HG02571 (cell line): ENCODE data around the gene GHRH.
A peak's percentile ranks its signal among the peaks of the same experiment; 100 is the strongest.

Experiments used
- ATAC-seq: cut with Tn5 transposase; IDR thresholded peaks from one replicate; pipeline ENCODE4 v1.9.1; 2021; ENCODE audit warnings: mild to moderate bottlenecking, moderate library complexity; ENCODE audit not compliant: unreplicated experiment

Gene GHRH

DNA sequence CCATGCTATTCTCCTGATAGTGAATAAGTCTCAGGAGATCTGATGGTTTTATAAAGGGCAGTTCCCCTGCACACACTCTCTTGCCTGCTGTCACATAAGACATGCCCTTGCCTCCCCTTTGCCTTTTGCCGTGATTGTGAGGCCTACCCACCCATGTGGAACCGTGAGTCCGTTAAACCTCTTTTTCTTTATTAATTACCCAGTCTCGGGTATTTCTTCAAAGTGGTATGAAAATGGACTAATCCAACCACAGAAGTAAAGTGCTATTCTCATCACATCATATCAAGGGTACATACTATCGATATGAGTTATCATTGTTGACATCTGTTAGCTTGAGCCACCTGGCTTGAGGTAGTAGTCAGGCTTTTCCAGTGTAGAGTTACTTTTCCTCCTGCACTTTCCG, 30.1 kb upstream of the GHRH start:
- no peak for ATAC-seq

- no peak for ATAC-seq
Observed at GRCh38 chr20:37290158-37290810, 28.7 kb upstream of the GHRH start.

- ATAC-seq = no peak
Observed at GRCh38 chr20:37288091-37288490, 26.5 kb upstream of the GHRH start.

DNA sequence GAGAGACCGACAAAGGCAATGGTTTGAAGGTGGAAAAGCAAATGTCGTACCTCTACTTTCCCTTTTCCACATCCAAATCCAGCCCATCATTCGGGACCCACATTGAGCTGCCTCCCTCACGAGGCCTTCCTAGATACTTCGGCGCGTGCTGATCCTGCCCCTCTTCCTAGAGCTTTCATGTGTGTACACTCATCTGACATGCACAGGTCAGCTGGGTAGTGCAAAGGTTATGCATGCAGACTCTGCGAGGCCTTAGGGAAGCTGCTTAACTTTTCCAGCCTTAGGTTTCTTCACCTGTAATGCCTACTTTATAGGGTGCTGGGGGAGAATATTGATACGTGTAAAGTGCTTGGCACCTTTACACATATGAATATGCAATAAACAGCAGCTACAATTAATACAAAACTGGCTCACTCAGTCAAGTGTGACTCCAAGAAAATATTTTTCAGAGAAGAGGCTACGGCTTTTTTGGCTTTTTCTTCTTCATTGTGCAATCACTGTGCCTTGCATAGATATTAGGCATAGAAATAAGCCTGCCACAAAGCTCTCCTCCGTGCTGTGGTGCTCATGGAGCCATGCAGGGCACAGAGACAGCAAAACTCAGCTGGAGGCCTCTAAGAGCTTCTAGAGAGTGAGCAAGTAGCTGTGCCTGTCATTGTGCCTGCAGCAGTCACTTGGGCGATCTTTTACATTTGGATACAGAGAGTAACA, 24.2 kb upstream of the GHRH start:
- no peak for ATAC-seq

DNA sequence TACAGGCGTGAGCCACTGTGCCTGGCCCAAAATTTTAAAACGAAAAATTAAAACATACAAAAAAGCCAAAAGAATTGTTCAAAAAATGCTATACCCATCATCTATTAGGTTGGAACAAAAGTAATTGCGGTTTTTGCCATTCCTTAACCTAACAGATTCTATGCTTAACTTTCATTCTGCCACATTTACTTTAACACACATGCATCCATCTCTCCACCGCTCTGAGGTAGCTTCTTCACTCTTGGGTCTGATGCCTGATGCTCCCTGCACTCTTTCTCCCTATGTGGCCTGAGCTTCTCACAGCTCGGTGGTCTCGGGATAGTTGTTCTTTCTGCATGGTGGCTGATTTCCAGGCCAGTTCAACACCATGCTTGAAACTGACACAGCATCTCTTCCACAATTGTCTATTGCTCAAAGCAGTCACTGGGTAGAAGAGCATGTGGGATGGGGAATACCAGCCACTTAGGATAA, 23.1 kb upstream of the GHRH start:
- no peak for ATAC-seq

DNA sequence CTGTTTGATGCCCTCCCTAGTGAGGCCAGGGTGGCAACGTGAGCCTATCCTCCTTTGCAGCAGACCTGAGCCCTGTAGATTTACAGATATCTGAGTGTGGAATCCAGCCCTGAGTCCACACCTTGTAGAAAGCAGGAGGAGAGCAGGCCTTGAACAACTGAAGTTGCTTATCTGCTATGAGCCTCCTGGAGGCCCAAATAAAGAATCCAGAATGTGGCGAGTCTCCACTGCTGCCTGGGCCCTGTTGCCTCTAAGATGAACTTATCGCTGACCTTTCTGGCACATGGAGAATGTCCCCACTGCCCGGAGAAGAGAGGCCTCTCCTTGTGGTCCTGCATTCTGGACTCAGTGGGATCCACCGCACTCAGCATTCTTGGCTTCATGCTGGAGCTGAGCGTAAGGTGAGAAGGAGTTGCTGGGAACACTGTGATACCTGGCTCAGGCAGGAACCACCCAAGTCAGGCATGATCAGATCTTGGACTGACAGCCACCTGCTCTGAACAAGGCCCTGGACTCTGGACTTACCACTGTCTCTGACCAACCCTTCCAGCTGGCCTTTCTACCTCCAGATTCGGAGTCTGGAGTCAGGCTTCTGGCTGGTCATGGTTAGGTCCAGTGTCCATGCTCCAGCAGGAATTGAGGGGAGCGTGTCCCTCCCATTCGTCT, 22.0 kb upstream of the GHRH start:
- no peak for ATAC-seq

DNA sequence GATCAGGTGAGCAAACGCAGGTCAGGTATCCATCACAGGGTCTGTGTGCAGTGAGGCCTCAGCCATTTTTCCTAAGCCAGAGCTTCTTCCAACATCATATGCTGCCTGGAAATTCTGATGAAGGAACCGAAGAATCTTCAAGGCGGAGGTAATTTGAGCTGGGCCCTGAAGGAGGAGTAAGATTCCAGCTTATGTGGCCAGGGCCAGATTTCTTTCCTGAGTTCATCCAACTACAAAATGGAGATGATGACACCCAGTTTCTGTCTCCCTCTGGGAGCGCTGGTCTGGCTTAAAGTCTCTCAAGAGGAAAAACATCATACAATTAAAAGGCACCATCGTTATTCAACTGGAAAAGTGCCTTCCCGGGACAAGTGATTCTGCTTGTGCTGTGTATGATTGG, 20.9 kb upstream of the GHRH start:
- ATAC-seq = no peak

GRCh38 chr20:37280403-37280802, 18.8 kb upstream of the GHRH start:
- no peak for ATAC-seq

GRCh38 chr20:37279820-37280219, 18.2 kb upstream of the GHRH start:
- ATAC-seq = no peak

DNA sequence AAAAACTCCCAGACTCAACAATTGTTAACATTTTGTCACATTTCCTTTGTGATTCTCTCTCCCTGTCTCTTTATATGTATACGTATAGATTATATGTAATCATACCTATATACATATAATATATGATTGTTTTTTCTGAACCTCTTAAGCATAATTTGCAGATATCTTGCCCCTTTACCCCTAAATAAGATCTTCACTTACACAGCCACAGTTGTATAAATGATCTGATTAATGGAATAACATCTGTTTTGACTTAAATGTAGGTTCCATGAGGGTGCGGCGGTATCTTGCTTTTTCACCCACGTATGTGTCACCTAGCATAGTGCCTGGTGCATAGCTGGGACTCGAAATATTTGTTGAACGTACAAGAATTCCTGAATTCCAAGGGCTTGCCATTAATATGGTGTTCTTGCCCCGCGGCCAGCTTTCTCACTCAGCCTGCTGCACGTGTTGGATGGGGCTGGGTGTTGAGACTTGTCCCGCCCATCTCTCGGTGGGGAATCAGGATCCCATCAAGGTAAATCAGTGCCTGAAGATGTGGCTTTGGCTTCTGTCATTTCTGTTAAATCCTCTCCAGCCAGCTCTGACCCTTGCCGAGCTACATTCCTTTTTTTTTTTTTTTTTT, 17.5 kb upstream of the GHRH start:
- ATAC-seq = no peak

GRCh38 chr20:37277253-37277593, 15.6 kb upstream of the GHRH start:
- ATAC-seq = no peak

DNA sequence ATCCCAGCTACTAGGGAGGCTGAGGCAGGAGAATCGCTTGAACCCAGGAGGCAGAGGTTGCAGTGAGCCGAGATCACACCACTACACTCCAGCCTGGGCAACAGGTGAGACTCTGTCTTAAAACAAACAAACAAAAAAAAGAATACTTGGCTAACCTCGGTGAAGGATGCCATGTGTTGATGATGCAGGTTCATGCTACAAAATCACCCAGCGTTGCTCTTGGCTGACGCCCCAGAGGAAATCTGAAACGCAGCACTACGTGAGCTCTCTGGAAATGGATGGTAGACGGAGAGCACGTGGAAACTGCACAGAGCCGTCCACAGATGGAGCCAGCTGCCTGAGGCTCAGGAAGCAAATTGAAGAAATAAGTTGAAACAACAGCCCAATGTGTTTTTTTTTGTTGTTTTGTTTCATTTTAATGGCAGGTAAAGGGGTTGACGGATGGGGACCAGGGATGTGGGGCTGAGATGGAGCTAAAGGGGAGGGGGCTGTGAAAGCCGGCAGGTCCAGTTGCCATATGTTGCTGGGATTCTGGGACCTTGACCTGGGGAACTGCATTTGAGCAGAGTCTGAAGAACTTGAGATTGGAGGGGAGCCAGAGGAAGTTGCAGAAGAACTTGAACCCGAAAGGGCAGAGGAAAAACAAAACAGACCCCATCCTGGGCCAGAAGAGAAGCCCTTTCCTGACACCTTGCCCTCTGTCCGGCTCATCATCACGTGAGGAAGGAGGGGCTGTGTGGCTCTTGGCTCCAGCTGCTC, 15.1 kb upstream of the GHRH start:
- peak; percentile 65 for ATAC-seq

DNA sequence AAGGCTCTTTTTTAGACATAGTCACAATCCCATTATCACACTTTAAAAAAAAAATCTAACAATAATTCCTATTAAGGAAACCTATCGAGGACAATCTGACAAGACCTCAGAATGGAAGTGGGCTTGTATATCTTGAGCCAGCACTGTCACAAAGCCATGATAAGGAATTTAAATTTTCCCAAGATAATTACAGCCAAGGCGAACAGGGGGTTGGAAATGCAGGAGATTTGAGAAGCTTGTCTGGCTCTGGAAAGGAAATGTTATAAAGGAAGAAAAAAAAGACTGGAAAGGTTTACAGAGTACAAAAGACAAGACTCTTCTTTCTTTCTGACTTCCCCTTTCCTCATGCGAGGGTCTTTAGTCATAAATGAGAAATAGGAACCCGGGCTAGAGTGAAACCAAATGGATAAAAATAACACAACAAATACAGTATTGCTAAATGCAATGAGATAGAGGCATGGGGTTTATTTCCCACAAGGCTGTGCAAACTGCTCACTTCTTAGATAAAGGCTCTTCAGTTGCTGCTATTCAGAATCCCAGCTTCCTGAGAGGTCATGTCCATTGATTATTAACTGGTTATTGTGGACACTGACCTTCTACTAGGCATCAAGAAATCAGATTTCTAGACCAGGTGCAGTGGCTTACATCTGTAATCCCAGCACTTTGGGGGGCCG, 13.4 kb upstream of the GHRH start:
- no peak for ATAC-seq

GRCh38 chr20:37273988-37274387, 12.4 kb upstream of the GHRH start:
- ATAC-seq = no peak

- no peak for ATAC-seq
Observed at GRCh38 chr20:37271421-37271768, 9.8 kb upstream of the GHRH start.

- ATAC-seq = peak; percentile 55
Observed at GRCh38 chr20:37270576-37271420, 9.2 kb upstream of the GHRH start.

DNA sequence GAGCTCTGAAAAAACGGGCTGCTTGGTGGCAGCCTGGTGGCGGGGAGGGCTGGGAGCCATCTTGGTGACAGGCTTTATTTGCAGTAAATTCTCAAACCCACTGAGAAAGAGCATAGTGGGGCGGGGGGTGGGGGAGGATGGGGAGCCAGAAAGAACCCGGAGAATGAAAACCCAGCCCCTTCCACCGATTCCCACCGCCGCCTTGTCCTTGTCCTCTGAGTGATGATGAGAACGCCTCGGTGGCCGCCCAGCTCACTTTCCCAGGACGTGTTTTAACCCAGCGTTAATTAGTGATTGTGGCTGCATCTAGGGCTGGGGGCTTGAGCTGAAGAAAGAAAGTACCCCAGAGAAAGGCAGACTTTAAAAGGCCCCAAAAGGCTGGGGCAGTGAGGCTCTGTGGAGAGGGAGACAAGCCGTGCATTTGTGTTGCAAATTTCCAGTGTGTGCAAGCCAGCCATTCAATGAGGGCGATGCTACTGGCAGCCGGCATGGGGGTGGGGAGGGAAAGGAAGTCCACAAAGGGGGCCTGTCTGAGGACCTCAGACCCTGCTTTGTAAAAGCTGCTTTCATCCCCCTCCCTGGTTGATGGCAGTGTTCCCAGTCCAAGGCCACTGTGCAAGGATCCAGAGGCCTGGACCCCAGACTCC, 6.2 kb upstream of the GHRH start:
- no peak for ATAC-seq

- ATAC-seq = no peak
Observed at GRCh38 chr20:37266940-37267666, 5.5 kb upstream of the GHRH start.

DNA sequence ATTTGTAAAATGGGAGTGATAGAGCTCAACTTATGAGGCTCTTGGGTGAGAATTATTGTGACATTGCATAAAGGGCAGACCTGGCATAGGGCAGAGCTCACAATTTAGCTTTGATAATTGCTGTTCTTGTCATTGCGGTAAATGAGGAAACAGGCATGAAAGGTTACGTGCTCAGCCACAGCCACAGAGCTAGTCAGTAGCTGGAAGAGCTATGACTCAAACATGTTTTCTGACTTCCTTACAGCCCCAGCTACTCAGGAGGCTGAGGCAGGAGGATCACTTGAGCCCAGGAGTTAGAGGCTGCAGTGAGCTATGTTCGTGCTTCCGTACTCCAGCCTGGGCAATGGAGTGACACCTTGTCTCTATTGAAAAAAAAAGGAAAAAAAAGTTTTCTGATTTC, 3.5 kb upstream of the GHRH start:
- ATAC-seq = no peak
